ENCODE results near the gene PBX3. TPM values are rescaled to one million over a fixed set of nuclear protein-coding genes. Genes with fewer than 3 reads are reported as not detected.

PBX3 gene
- total RNA-seq, 2 experiments from 2014 or later: 25.3 to 30.8 TPM

- DNase-seq (no peak), ATAC-seq (ENCODE audit: poor library complexity) (no peak)
- intact Hi-C loops (cut with DNase I, micrococcal nuclease): loop anchor here in 1 of 2 experiments (10.0 kb wide), 3 partner anchors 498 to 1328 kb away; partner anchors contain the start of genes HSPA5 and PSMB7
- no peak for TF ChIP-seq CTCF (IDR thresholded peaks at IDR 0.05)
- Histone ChIP-seq H3K27ac (ENCODE audit: low read depth in 1 of 2, low read length in 2 of 2) (no peak overlapping the region), H3K27me3 (ENCODE audit: control insufficient read depth in 1 of 2, insufficient read depth in 2 of 2, low read length in 2 of 2) (no peaks in the 10 kb centered on the region), H3K9me3 (ENCODE audit: control insufficient read depth in 1 of 2, insufficient read depth in 1 of 2, low read length in 2 of 2) (no peaks in the 10 kb centered on the region), H3K36me3 (ENCODE audit: insufficient read depth, low read length) (no peaks in the 10 kb centered on the region), H3K4me1 (ENCODE audit: insufficient read depth, low read length) (peaks cover 9% of the 10 kb centered on the region), H3K4me3 (ENCODE audit: low read length) (no peak overlapping the region)
- ChIA-PET CTCF (no interaction called here), POLR2A (no interaction called here)
- H3K27ac Mint-ChIP-seq: no peak overlapping the region
- peaks cover 7% of the 10 kb centered on the region for H3K4me1 Mint-ChIP-seq (ENCODE audit: low read depth)
- no peaks in the 10 kb centered on the region for H3K9me3 Mint-ChIP-seq
- peaks cover 6% of the 10 kb centered on the region for H3K36me3 Mint-ChIP-seq (ENCODE audit: low read depth)
- no peak overlapping the region for H3K4me3 Mint-ChIP-seq
- H3K27me3 Mint-ChIP-seq: peaks cover 4% of the 10 kb centered on the region
Measured at GRCh38 chr9:125742657-125743056, 4.5 kb upstream of the PBX3 start.

GRCh38 chr9:125743682-125744428 lies 3.3 kb upstream of the PBX3 start:
- H3K27ac ChIP-seq (ENCODE audit: low read depth in 1 of 2, low read length in 2 of 2): no peak overlapping the region
- DNase-seq (no peak), ATAC-seq (ENCODE audit: poor library complexity) (no peak)
- ChIA-PET CTCF (interaction anchor here (0.6 kb wide), 1 partner anchor 12 kb away, joined by 3 read pairs; no protein-coding TSS in a partner anchor), POLR2A (no interaction called here)
- Mint-ChIP-seq H3K4me1 (ENCODE audit: low read depth) (peaks cover 14% of the 10 kb centered on the region), H3K27me3 (no peaks in the 10 kb centered on the region), H3K9me3 (no peaks in the 10 kb centered on the region), H3K27ac (no peak overlapping the region), H3K36me3 (ENCODE audit: low read depth) (peaks cover 13% of the 10 kb centered on the region), H3K4me3 (peak overlapping the region; percentile 62)
- no peak overlapping the region for H3K4me3 ChIP-seq (ENCODE audit: low read length)
- no peak for TF ChIP-seq CTCF (IDR thresholded peaks at IDR 0.05)
- no peaks in the 10 kb centered on the region for H3K36me3 ChIP-seq (ENCODE audit: insufficient read depth, low read length)
- no peaks in the 10 kb centered on the region for H3K9me3 ChIP-seq (ENCODE audit: control insufficient read depth in 1 of 2, insufficient read depth in 1 of 2, low read length in 2 of 2)
- intact Hi-C loops (cut with DNase I, micrococcal nuclease): loop anchor here in 1 of 2 experiments (10.0 kb wide), 3 partner anchors 499 to 1329 kb away; partner anchors contain the start of genes HSPA5 and PSMB7
- no peaks in the 10 kb centered on the region for H3K27me3 ChIP-seq (ENCODE audit: control insufficient read depth in 1 of 2, insufficient read depth in 2 of 2, low read length in 2 of 2)
- peaks cover 15% of the 10 kb centered on the region for H3K4me1 ChIP-seq (ENCODE audit: insufficient read depth, low read length)

- ATAC-seq (ENCODE audit: poor library complexity) (no peak), DNase-seq (no peak)
- Histone ChIP-seq H3K36me3 (ENCODE audit: insufficient read depth, low read length) (no peaks in the 10 kb centered on the region), H3K27me3 (ENCODE audit: control insufficient read depth in 1 of 2, insufficient read depth in 2 of 2, low read length in 2 of 2) (no peaks in the 10 kb centered on the region), H3K4me3 (ENCODE audit: low read length) (no peak overlapping the region), H3K4me1 (ENCODE audit: insufficient read depth, low read length) (peaks cover 15% of the 10 kb centered on the region), H3K27ac (ENCODE audit: low read depth in 1 of 2, low read length in 2 of 2) (no peak overlapping the region), H3K9me3 (ENCODE audit: control insufficient read depth in 1 of 2, insufficient read depth in 1 of 2, low read length in 2 of 2) (no peaks in the 10 kb centered on the region)
- POLR2A ChIA-PET: interaction anchor here (1.3 to 1.9 kb wide), 3 partner anchors 9 to 85 kb away, joined by 6 to 9 read pairs (median 6); partner anchors contain the start of gene MAPKAP1
- H3K27me3 Mint-ChIP-seq: no peaks in the 10 kb centered on the region
- CTCF ChIA-PET: interaction anchor here (0.6 to 1.1 kb wide), 2 partner anchors 11 to 17 kb away, joined by 3 to 4 read pairs; no protein-coding TSS in a partner anchor
- no peak for TF ChIP-seq CTCF (IDR thresholded peaks at IDR 0.05)
- H3K9me3 Mint-ChIP-seq: no peaks in the 10 kb centered on the region
- H3K27ac Mint-ChIP-seq: no peak overlapping the region
- peaks cover 16% of the 10 kb centered on the region for H3K36me3 Mint-ChIP-seq (ENCODE audit: low read depth)
- intact Hi-C loops (cut with DNase I, micrococcal nuclease): loop anchor here (1.0 to 10.0 kb wide), 6 partner anchors 37 to 1330 kb away; partner anchors contain the start of genes HSPA5 (in 1 of the 2), MAPKAP1 (in 1 of the 2) and PSMB7 (in 1 of the 2)
- peak overlapping the region; percentile 100 for H3K4me3 Mint-ChIP-seq
- H3K4me1 Mint-ChIP-seq (ENCODE audit: low read depth): peaks cover 22% of the 10 kb centered on the region
Measured at GRCh38 chr9:125744616-125745015, 2.6 kb upstream of the PBX3 start.

All from CD4-positive, alpha-beta T cell (primary cell).